Measurements from ENCODE around the gene CLPTM1L.
"Not testable (repeated sequence)": the region's sequence is repeated elsewhere in the genome, so short reads cannot be mapped to it uniquely, and the experiment has no call there.

CLPTM1L gene

DNA sequence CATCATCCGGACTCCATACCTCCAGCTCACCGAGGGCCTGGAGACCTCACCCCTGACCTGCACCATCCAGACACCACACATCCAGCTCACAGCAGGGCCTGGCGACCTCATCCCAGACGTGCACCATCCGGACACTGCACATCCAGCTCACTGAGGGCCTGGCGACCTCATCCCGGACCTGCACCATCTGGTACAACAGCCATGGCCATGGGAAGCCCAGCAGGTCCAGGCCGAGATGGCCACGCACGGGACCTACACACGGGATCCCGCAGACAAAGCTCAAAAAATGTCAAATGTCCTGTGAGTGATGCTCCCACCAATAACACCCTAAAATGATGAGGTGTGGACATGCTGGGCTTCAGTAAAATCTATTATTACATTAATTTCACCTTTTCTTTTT is 59.8 kb downstream of the CLPTM1L start:
- no peak for DNase-seq

- not testable (repeated sequence) for DNase-seq
Measured at GRCh38 chr5:1284336-1284970, 60.4 kb downstream of the CLPTM1L start.

- not testable (repeated sequence) for DNase-seq
Measured at GRCh38 chr5:1283729-1284041, 61.2 kb downstream of the CLPTM1L start.

- DNase-seq, result not testable (repeated sequence)
Measured at GRCh38 chr5:1282993-1283728, 61.7 kb downstream of the CLPTM1L start.

DNA sequence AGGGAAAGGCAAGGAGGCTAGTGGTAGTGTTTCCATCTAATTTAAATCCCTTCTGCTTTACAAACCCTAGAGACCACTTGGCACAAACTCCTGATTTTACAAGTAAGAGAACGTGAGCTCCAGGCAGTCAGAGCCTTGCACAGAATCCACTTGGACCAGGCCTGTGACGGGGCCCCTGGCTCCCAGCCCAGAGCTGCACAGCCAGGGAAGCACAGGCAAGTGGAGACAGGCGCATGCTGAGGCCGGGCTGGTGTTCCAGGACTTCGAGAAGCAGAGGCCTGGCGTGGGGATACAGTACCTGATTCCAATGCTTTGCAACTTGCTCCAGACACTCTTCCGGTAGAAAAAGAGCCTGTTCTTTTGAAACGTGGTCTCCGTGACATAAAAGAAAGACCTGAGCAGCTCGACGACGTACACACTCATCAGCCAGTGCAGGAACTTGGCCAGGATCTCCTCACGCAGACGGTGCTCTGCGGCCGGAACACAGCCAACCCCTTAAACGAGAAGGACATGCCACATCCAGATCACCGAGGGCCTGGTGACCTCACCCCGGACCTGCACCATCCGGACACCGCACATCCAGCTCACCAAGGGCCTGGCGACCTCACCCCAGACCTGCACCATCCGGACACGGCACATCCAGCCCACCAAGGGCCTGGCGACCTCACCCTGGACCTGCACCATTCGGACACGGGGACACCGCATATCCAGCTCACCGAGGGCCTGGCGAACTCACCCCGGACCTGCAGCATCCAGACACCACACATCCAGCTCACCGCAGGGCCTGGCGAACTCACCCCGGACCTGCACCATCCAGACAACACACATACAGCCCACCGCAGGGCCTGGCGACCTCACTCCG is 62.5 kb downstream of the CLPTM1L start:
- DNase-seq, result peak; percentile 71

GRCh38 chr5:1281038-1281882 is 63.6 kb downstream of the CLPTM1L start:
- no peak for DNase-seq

- DNase-seq, result no peak
Measured at GRCh38 chr5:1280177-1281037, 64.5 kb downstream of the CLPTM1L start.

DNA sequence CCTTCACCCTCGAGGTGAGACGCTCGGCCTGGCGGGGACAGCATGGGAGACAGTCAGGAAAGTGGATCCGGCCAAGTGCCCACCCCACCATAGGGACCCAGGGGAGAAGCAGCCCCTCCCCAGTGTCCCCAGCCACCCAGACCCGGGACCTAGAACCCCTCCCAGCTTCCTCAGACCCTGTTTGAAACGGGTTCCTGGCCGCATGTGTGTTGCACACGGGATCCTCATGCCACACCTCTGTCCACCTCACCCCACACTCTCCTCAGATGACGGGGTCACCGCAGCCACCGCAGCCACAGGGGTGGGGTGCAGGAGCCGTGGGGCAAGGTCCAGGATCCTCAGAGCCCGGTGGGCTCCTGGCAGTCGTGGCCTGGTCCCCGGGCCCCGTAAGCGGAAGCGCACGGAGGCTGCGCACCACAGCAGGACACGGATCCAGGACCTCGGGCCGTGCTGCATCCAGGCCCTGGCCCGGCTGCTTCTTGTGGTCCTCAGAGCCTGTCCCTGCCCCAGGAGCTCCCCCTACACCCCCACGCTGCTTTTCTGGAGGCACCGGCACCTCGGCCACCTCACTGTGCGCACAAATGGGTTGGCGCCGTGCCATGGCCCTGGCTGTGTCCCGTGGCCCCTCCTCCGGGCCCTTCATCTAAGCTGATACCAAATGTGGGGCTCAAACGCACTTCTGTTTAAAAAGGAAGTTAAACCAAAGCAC is 65.3 kb downstream of the CLPTM1L start:
- no peak for DNase-seq

- no peak for DNase-seq
Measured at GRCh38 chr5:1278656-1279442, 66.0 kb downstream of the CLPTM1L start.

GRCh38 chr5:1278216-1278615 is 66.7 kb downstream of the CLPTM1L start:
- no peak for DNase-seq

DNA sequence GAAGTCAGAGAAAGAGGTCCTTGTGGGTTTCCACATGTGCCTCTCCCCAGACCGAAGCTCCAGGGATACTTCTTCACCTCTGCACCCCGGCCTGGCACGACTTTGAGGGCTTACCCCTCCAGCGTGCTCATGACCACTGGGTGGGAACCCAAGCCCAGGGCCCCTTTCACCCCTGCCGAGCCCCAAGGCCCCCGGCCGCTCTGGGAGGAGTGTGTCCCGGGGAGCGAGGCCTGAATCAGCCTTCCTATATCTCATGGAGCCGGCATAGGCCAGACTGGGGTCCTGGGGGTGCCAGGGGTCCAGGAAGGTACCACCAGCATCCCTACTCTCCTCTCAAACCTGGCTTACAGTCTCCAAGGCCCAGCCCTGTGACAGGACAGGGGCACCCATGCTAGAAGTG is 67.1 kb downstream of the CLPTM1L start:
- DNase-seq, result no peak

DNA sequence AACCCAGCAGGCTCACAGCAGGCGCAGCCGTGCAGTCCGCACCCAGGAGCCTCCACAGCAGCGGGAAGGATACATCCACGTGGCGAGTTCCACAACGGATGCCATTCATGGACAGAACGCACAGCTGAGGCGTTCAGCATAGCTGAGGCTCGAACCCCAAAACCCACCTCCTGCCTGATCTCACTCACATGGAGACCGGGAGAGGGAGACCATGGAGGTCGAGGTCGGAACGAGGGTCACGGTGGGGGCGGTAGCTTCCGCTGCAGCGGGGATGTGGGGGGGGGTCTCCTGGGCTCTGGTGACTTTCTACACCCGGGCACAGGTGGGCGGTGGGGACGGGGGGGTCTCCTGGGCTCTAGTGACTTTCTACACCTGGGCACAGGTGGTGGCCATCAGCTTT is 67.6 kb downstream of the CLPTM1L start:
- no peak for DNase-seq

GRCh38 chr5:1276930-1277329 is 68.0 kb downstream of the CLPTM1L start:
- no peak for DNase-seq

DNA sequence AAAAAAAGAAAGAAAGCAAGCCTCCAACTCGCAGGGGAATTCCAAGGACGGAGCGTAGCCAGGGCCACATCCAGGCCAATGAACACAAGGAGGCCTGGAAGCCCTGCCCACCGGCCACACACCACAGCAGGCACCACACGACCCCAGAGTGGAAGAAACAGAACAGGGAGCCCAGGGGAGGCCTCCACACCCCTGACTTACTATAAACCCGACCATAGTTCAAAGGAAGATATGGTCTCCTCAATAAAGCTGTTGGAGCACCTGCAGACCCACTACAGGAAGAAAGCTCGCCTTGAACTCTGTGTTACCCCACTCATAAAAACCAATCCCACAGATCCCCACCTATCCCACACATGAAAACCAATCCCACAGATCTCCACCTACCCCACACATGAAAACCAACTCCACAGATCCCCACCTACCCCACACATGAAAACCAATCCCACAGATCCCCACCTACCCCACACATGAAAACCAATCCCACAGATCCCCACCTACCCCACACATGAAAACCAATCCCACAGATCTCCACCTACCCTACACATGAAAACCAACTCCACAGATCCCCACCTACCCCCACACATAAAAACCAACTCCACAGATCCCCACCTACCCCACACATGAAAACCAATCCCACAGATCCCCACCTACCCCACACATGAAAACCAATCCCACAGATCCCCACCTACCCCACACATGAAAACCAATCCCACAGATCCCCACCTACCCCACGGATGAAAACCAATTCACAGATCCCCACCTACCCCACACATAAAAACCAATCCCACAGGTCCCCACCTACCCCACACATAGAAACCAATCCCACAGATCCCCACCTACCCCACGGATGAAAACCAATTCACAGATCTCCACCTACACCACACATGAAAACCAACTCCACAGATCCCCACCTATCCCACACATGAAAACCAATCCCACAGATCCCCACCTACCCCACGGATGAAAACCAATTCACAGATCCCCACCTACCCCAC is 69.2 kb downstream of the CLPTM1L start:
- DNase-seq, result not testable (repeated sequence)

GRCh38 chr5:1274471-1274870 is 70.4 kb downstream of the CLPTM1L start:
- DNase-seq, result no peak

GRCh38 chr5:1273745-1274144 is 71.2 kb downstream of the CLPTM1L start:
- DNase-seq, result no peak

DNA sequence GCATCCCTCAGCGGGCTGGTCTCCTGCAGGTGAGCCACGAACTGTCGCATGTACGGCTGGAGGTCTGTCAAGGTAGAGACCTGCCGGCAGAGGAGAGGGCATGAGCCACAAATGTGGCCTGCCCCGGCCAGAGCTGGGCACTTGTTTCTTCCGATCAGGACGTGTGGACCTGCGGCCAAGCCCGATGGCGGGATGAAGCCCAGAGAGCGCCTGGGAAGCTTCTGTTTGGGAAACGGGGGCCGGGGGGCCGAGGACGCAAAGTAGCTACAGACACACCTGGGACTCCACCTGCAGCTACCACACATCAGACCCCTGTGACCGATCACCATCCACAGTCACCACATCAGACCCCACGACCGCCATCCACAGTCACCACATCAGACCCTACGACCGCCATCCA is 72.7 kb downstream of the CLPTM1L start:
- DNase-seq, result no peak

DNA sequence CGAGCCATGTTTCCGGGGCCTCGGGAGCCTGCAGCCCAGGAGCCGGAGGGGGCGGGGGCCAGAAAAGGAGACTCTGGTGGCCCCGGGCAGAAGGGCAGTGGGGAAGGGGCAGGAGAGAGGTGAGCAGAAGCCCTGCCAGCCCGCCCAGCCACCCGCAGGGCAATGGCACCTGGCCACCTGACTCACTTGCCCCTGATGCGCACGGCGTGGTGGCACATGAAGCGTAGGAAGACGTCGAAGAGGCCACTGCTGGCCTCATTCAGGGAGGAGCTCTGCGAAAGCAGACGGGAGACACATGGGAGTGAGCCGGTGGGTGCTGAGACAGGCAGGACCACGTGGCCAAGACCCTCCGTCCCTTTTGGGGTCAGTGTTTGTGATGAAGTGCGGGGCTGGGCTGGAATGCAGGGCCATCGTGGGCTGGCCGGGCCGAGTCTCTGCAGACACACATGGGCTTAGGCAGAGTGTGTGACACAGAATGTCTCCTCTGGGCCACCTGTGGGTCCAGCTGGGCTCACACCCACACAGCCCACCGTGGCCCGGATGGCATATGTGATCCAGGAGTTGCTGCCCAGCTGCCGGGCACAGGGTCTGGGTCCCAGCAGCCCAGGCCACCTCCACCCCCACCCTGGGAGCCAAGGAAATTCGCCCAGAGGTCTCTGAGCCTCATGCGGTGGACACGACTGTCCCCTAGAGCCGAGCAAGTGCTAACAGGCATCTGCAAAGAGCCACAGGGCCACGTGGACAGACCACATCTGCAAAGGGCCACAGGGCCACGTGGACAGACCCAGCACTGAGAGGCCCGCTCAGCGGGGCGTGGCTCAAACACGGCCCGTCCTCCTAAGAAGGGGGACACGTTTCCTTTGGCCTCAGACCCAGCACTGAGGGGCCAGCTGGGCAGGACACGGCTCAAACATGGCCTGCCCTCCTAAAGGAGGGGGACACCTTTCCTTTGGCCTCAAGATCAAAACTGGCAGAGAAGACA is 73.7 kb downstream of the CLPTM1L start:
- DNase-seq, result no peak

Measured in NCI-H446 treated with DMSO at 0.1 percent for 48 hours (cell line).